Glutamatergic neuron (in vitro differentiated cells): ENCODE results near the gene TEX22. TPM values are rescaled to one million over a fixed set of nuclear protein-coding genes. Genes with fewer than 3 reads are reported as not detected.

Source experiments
- DNase-seq: peaks from one replicate; pipeline ENCODE4 v3.0.0; 2022
- H3K27ac Mint-ChIP-seq: one replicate; pipeline ENCODE4 v1.8.0; 2020; ENCODE audit warnings: mild to moderate bottlenecking, mixed read lengths, inconsistent platforms; ENCODE audit not compliant: unreplicated experiment
- H3K27me3 Mint-ChIP-seq: one replicate; pipeline ENCODE4 v1.8.0; 2020; ENCODE audit warnings: mild to moderate bottlenecking, moderate library complexity, mixed read lengths, inconsistent platforms; ENCODE audit not compliant: unreplicated experiment
- H3K36me3 Mint-ChIP-seq: one replicate; pipeline ENCODE4 v1.8.0; 2020; ENCODE audit warnings: mild to moderate bottlenecking, mixed read lengths, inconsistent platforms; ENCODE audit not compliant: unreplicated experiment
- H3K4me1 Mint-ChIP-seq: one replicate; pipeline ENCODE4 v1.8.0; 2020; ENCODE audit warnings: mild to moderate bottlenecking, low read depth, mixed read lengths, inconsistent platforms; ENCODE audit not compliant: unreplicated experiment
- H3K4me3 Mint-ChIP-seq: one replicate; pipeline ENCODE4 v1.8.0; 2020; ENCODE audit warnings: mild to moderate bottlenecking, mixed read lengths, inconsistent platforms; ENCODE audit not compliant: unreplicated experiment
- H3K9me3 Mint-ChIP-seq: one replicate; pipeline ENCODE4 v1.8.0; 2020; ENCODE audit warnings: mild to moderate bottlenecking, moderate library complexity, mixed read lengths, inconsistent platforms; ENCODE audit not compliant: unreplicated experiment
- total RNA-seq: library from RNA; stranded (reverse); fragmentation: NEBNext Ultra II Directional; extraction: Animal tissue kit (Norgen Biotek cat#: 25700); gene quantifications from one replicate; pipeline ENCODE4 v1.2.1, GENCODE V29; 2021; ENCODE audit not compliant: unreplicated experiment
- TF ChIP-seq, protein P1 (sequence below): fragments of 200-600 bp; sonication (generic); IDR thresholded peaks from one replicate; pipeline ENCODE4 v1.5.0; 2021; ENCODE audit not compliant: partially characterized antibody, unreplicated experiment

The TEX22 gene
- total RNA-seq, 1 donor from 2014 or later: 2.7 TPM

GRCh38 chr14:105382343-105383082 is 15.8 kb upstream of the TEX22 start:
- DNase-seq: no peak
- Mint-ChIP-seq H3K4me3 (no peak overlapping the region), H3K9me3 (peaks cover 8% of the 10 kb centered on the region), H3K4me1 (peaks cover under 1% of the 10 kb centered on the region), H3K27ac (no peak overlapping the region), H3K27me3 (peaks cover 4% of the 10 kb centered on the region), H3K36me3 (no peaks in the 10 kb centered on the region)
- TF ChIP-seq, protein P1, sequence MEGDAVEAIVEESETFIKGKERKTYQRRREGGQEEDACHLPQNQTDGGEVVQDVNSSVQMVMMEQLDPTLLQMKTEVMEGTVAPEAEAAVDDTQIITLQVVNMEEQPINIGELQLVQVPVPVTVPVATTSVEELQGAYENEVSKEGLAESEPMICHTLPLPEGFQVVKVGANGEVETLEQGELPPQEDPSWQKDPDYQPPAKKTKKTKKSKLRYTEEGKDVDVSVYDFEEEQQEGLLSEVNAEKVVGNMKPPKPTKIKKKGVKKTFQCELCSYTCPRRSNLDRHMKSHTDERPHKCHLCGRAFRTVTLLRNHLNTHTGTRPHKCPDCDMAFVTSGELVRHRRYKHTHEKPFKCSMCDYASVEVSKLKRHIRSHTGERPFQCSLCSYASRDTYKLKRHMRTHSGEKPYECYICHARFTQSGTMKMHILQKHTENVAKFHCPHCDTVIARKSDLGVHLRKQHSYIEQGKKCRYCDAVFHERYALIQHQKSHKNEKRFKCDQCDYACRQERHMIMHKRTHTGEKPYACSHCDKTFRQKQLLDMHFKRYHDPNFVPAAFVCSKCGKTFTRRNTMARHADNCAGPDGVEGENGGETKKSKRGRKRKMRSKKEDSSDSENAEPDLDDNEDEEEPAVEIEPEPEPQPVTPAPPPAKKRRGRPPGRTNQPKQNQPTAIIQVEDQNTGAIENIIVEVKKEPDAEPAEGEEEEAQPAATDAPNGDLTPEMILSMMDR: no peak

DNA sequence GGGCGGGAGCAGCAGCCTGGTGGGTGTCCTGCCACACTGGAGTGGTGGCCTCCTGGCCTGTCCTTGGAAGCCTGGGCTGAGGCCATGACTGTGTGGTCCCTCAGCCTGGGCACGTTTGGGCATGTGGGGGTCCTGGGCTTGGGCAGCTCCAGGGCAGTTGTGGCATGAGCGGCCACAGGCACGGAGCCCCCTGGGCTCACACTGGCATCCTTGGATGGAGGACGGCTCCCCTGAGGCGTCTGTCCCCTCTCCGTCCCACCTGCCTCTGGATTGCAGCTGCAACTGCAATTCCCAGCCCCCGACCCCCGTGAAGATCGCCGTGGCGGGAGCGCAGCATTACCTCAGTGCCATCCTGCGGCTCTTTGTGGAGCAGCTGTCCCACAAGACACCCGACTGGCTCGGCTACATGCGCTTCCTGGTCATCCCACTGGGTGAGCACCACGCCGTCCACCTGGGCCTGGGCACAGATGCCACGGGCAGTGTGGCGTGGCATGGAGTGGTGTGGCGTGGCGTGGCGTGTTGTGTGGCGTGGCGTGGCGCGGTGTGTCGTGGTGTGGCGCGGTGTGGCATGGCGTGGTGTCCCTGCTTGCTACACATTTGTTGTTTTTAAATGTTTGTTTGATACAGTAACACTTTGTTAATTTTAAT is 15.1 kb upstream of the TEX22 start:
- no peak overlapping the region for H3K4me3 Mint-ChIP-seq
- DNase-seq: no peak
- H3K4me1 Mint-ChIP-seq: peaks cover 7% of the 10 kb centered on the region
- H3K27ac Mint-ChIP-seq: peak overlapping the region; percentile 48
- TF ChIP-seq, protein P1: no peak
- H3K9me3 Mint-ChIP-seq: peaks cover 9% of the 10 kb centered on the region
- no peaks in the 10 kb centered on the region for H3K36me3 Mint-ChIP-seq
- H3K27me3 Mint-ChIP-seq: peaks cover 6% of the 10 kb centered on the region

GRCh38 chr14:105384041-105384557 is 14.2 kb upstream of the TEX22 start:
- H3K27me3 Mint-ChIP-seq: peaks cover 6% of the 10 kb centered on the region
- peaks cover 10% of the 10 kb centered on the region for H3K4me1 Mint-ChIP-seq
- peaks cover 5% of the 10 kb centered on the region for H3K9me3 Mint-ChIP-seq

DNA sequence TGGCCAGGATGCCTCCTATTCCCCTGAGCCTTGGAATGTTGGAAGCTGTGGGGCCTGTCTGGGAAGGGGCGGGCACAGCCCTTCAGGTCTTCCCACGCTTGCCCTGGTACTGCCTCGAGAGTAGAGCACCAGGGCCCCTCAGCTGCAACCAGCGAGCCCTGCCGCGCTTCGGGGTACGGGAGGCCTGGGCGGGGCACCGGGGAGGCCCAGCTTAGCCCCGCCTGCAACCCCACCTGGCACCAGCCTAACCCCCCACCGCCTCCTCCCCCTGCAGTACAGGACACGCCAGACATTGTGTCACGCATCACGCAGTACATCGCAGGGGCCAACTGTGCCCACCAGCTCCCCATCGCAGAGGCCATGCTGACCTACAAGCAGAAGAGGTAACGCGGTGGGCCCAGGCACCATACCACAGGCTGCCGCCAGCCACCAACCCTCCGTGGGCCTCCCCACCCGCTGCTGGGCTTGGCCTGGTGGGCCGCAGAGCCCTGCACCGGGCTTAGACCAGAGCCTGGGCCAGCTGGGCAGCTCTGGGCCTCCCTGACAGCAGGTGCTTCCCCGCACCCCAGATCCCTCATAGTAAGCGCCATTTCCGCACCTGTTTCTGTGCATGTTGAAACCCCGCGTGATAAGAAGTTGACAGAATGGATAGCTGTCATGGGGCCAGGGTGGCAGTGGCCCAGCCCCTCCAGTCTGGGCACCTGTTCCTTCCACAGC is 13.6 kb upstream of the TEX22 start:
- Mint-ChIP-seq H3K9me3 (peaks cover 5% of the 10 kb centered on the region), H3K27me3 (peaks cover 6% of the 10 kb centered on the region), H3K36me3 (no peaks in the 10 kb centered on the region), H3K4me1 (peaks cover 10% of the 10 kb centered on the region), H3K27ac (no peak overlapping the region), H3K4me3 (no peak overlapping the region)
- TF ChIP-seq, protein P1: no peak
- no peak for DNase-seq

More at GRCh38 chr14:105384041-105384557, 14.2 kb upstream of the TEX22 start:
- no peaks in the 10 kb centered on the region for H3K36me3 Mint-ChIP-seq
- no peak overlapping the region for H3K27ac Mint-ChIP-seq
- TF ChIP-seq, protein P1: no peak
- DNase-seq: no peak
- H3K4me3 Mint-ChIP-seq: no peak overlapping the region
